Upper lobe of right lung (tissue), 1 donor: ENCODE data around the gene FHOD3. TPM values are rescaled to one million over a fixed set of nuclear protein-coding genes. Genes with fewer than 3 reads are reported as not detected.

Source experiments
- ATAC-seq: fragments of 200-7000 bp; cut with Tn5 transposase; one replicate; pipeline ENCODE4 v1.9.1; 2020; ENCODE audit warnings: mild to moderate bottlenecking, moderate library complexity
- DNase-seq: peaks from one replicate; pipeline ENCODE4 v3.0.0-alpha.2; 2020
- H3K27ac ChIP-seq: fragments of 200-600 bp; one replicate; pipeline ENCODE4 v1.8.0; 2022
- H3K27me3 ChIP-seq: fragments of 200-600 bp; one replicate; pipeline ENCODE4 v1.8.0; 2022; ENCODE audit warnings: mild to moderate bottlenecking
- H3K36me3 ChIP-seq: fragments of 200-600 bp; one replicate; pipeline ENCODE4 v1.8.0; 2022
- H3K4me1 ChIP-seq: fragments of 200-600 bp; one replicate; pipeline ENCODE4 v1.8.0; 2022
- H3K4me3 ChIP-seq: fragments of 200-600 bp; one replicate; pipeline ENCODE4 v1.8.0; 2022; ENCODE audit warnings: mild to moderate bottlenecking
- H3K9me3 ChIP-seq: fragments of 200-600 bp; one replicate; pipeline ENCODE4 v1.8.0; 2022
- intact Hi-C: fragments of 100-400 bp; cut with DNase I; formaldehyde crosslinking; loops from one replicate; pipeline ENCODE4 v1.11.0; 2022
- total RNA-seq: library from RNA; stranded (reverse); fragmentation: NEBNext Ultra II Directional; extraction: Animal tissue kit (Norgen Biotek cat#: 25700); gene quantifications from one replicate; pipeline ENCODE4 v1.2.1, GENCODE V29; 2021
- TF ChIP-seq, protein P1 (sequence below): fragments of 200-600 bp; IDR thresholded peaks from one replicate; pipeline ENCODE4 v1.8.0; 2022; ENCODE audit warnings: antibody characterized with exemption
- donor health status: DM: no; HTN: yes; CAD: no; lungs with severe emphysema.

The FHOD3 gene
- total RNA-seq, 1 donor from 2014 or later: 1.9 TPM

GRCh38 chr18:36386150-36386920, 88.8 kb downstream of the FHOD3 start:
- Histone ChIP-seq H3K4me3 (no peak overlapping the region), H3K27ac (no peak overlapping the region), H3K9me3 (no peaks in the 10 kb centered on the region), H3K36me3 (no peaks in the 10 kb centered on the region), H3K27me3 (no peaks in the 10 kb centered on the region), H3K4me1 (no peaks in the 10 kb centered on the region)
- TF ChIP-seq, protein P1, sequence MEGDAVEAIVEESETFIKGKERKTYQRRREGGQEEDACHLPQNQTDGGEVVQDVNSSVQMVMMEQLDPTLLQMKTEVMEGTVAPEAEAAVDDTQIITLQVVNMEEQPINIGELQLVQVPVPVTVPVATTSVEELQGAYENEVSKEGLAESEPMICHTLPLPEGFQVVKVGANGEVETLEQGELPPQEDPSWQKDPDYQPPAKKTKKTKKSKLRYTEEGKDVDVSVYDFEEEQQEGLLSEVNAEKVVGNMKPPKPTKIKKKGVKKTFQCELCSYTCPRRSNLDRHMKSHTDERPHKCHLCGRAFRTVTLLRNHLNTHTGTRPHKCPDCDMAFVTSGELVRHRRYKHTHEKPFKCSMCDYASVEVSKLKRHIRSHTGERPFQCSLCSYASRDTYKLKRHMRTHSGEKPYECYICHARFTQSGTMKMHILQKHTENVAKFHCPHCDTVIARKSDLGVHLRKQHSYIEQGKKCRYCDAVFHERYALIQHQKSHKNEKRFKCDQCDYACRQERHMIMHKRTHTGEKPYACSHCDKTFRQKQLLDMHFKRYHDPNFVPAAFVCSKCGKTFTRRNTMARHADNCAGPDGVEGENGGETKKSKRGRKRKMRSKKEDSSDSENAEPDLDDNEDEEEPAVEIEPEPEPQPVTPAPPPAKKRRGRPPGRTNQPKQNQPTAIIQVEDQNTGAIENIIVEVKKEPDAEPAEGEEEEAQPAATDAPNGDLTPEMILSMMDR: no peak
- ATAC-seq (no peak), DNase-seq (no peak)
- intact Hi-C loops: no loop called here

GRCh38 chr18:36387310-36387709, 89.8 kb downstream of the FHOD3 start:
- DNase-seq (no peak), ATAC-seq (no peak)
- TF ChIP-seq, protein P1: no peak
- Histone ChIP-seq H3K27ac (no peak overlapping the region), H3K36me3 (no peaks in the 10 kb centered on the region), H3K4me1 (no peaks in the 10 kb centered on the region), H3K27me3 (no peaks in the 10 kb centered on the region), H3K4me3 (no peak overlapping the region), H3K9me3 (no peaks in the 10 kb centered on the region)
- intact Hi-C loops: no loop called here

- Histone ChIP-seq H3K27ac (no peak overlapping the region), H3K4me1 (no peaks in the 10 kb centered on the region), H3K4me3 (no peak overlapping the region), H3K9me3 (no peaks in the 10 kb centered on the region), H3K27me3 (no peaks in the 10 kb centered on the region), H3K36me3 (no peaks in the 10 kb centered on the region)
- TF ChIP-seq, protein P1: no peak
- ATAC-seq: no peak
- intact Hi-C loops: no loop called here
- DNase-seq: no peak
Observed at GRCh38 chr18:36388310-36388709, 90.8 kb downstream of the FHOD3 start.

DNA sequence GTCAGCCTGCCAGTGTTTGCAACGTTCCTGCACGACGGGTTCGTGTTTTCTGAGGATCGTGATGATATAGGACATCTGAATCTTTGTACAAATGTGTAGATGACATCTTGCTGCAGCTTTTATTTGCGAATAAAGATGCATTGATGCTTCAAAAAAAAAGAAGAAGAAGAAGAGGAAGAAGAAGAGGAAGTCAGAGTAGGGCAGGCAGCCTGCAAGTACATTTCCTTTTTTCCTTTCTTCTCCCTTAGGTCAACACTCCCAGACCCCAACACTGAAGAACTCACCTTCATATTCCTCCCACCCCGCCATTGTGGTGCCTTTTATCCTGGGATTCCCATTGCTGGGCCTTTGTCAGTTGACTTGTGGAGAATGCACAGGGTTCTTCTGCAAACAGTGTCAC, 91.5 kb downstream of the FHOD3 start:
- Histone ChIP-seq H3K9me3 (no peaks in the 10 kb centered on the region), H3K27ac (no peak overlapping the region), H3K27me3 (no peaks in the 10 kb centered on the region), H3K4me1 (no peaks in the 10 kb centered on the region), H3K36me3 (no peaks in the 10 kb centered on the region), H3K4me3 (no peak overlapping the region)
- TF ChIP-seq, protein P1: no peak
- DNase-seq (no peak), ATAC-seq (no peak)
- intact Hi-C loops: no loop called here

DNA sequence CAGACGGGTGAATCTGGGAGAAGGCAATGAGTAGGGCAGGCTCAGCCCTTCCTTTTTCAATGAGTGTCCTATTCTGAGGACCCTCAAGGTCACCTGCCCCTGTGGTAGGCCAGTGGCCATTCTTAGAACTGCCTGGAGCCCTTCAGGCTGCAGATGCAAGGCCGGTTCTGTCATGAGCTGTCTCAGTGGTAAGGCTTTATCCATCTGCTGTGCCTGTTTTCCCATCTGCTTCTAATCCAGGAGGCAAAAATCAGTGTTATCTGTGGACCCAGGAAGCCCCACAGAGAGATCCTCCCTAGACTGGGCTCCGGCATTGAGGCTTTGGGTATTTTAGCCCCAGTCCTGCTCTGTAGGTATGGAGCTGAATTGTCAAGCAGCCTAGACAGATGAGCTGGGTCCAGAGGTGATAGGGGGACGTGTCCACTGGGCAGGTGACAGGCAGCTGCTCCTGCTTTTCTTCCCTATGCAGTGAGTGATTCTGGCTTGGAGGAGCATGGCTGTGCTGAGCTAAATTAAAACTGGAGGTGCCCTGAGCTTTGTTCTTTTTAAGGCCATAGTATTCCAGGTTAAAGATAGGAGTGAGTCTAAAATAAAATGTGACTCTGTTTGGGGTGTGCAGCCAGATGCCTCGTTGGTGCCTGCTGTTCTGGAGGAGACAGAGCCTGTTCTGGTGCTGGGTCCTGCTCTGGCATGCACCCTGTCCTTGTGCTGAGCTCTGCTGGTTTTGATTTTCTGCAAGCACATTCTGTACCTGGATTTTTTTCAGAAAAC, 92.5 kb downstream of the FHOD3 start:
- no peak overlapping the region for H3K4me3 ChIP-seq
- TF ChIP-seq, protein P1: no peak
- H3K36me3 ChIP-seq: no peaks in the 10 kb centered on the region
- intact Hi-C loops: no loop called here
- no peaks in the 10 kb centered on the region for H3K27me3 ChIP-seq
- no peaks in the 10 kb centered on the region for H3K4me1 ChIP-seq
- DNase-seq: no peak
- ATAC-seq: no peak
- H3K9me3 ChIP-seq: no peaks in the 10 kb centered on the region
- H3K27ac ChIP-seq: no peak overlapping the region
